Muscle of back (tissue), 13 donors: ENCODE results near the gene MFRP. TPM values are rescaled to one million over a fixed set of nuclear protein-coding genes. Genes with fewer than 3 reads are reported as not detected.
"Not testable (repeated sequence)": the region's sequence is repeated elsewhere in the genome, so short reads cannot be mapped to it uniquely, and the experiment has no call there.

ENCODE experiments used
- DNase-seq, 3 donors: peaks; one replicate each; pipeline versions ENCODE4 v3.0.0 to v3.0.0-alpha.2; 2013
- long read RNA-seq, 9 donors: transcript quantifications; one replicate each; lab custom pipeline, GENCODE V29; 2026
- polyA plus RNA-seq, 10 donors: library from polyadenylated mRNA; unstranded; fragments of 120-200 nt; gene quantifications; one replicate each; pipeline ENCODE4 v1.2.1, GENCODE V29; 2013; ENCODE audit not compliant: insufficient read length in 10 of 10

The MFRP gene
- under 1 TPM in 1 of 10 donors, not detected in 9; 0.07 TPM for polyA plus RNA-seq
- long read RNA-seq, donor 1 = 0 reads
- long read RNA-seq, donor 2 = 0 reads
- long read RNA-seq, donor 3 = 0 reads
- long read RNA-seq, donor 4 = 0 reads
- long read RNA-seq, donor 5 = 0 reads
- long read RNA-seq, donor 6 = 0 reads
- long read RNA-seq, donor 7 = 0 reads
- long read RNA-seq, donor 8 = 0 reads
- long read RNA-seq, donor 9 = 0 reads

GRCh38 chr11:119346605-119347004 lies at the start of gene MFRP:
Gene MFRP (minus strand): TSS chr11:119346705. CDS start chr11:119346513, 192 bp downstream.
- peak in 1 of 3 donors; percentile 3 for DNase-seq

- no peak for DNase-seq
These were observed 44.8 kb upstream of the MFRP start for GRCh38 chr11:119391275-119391674.

- DNase-seq = no peak
These were observed 43.2 kb upstream of the MFRP start for GRCh38 chr11:119389611-119390254.

GRCh38 chr11:119388103-119388502 lies 41.6 kb upstream of the MFRP start:
- no peak for DNase-seq

GRCh38 chr11:119384332-119384731 lies 37.8 kb upstream of the MFRP start:
- no peak for DNase-seq

GRCh38 chr11:119382513-119382912 lies 36.0 kb upstream of the MFRP start:
- not testable (repeated sequence) for DNase-seq

- DNase-seq = no peak
These were observed 35.6 kb upstream of the MFRP start for GRCh38 chr11:119382101-119382500.

- DNase-seq = peak; percentile 95 to 98 (median 97)
These were observed 34.9 kb upstream of the MFRP start, which contains the start of gene USP2 for GRCh38 chr11:119381181-119381988. Gene USP2 (minus strand): TSS chr11:119381690. CDS start chr11:119373480, 8,210 bp downstream.

- no peak for DNase-seq
These were observed 34.3 kb upstream of the MFRP start for GRCh38 chr11:119380827-119381180.

- DNase-seq = no peak
These were observed 33.8 kb upstream of the MFRP start for GRCh38 chr11:119380160-119380826.

GRCh38 chr11:119378851-119379465 lies 32.5 kb upstream of the MFRP start:
- peak in 1 of 3 donors; percentile 34 for DNase-seq

GRCh38 chr11:119377961-119378667 lies 31.6 kb upstream of the MFRP start:
- no peak for DNase-seq

GRCh38 chr11:119377112-119377901 lies 30.8 kb upstream of the MFRP start:
- no peak for DNase-seq

- peak in 2 of 3 donors; percentile 64 to 79 for DNase-seq
These were observed 29.8 kb upstream of the MFRP start for GRCh38 chr11:119376197-119376847.

GRCh38 chr11:119375337-119376196 lies 29.1 kb upstream of the MFRP start:
- peak in 2 of 3 donors; percentile 67 to 78 for DNase-seq

GRCh38 chr11:119374632-119375336 lies 28.3 kb upstream of the MFRP start:
- DNase-seq = peak in 1 of 3 donors; percentile 63

- peak in 2 of 3 donors; percentile 61 to 86 for DNase-seq
These were observed 27.6 kb upstream of the MFRP start for GRCh38 chr11:119373921-119374631.
